ENCODE measurements around the gene ADAMTS5.

DNA sequence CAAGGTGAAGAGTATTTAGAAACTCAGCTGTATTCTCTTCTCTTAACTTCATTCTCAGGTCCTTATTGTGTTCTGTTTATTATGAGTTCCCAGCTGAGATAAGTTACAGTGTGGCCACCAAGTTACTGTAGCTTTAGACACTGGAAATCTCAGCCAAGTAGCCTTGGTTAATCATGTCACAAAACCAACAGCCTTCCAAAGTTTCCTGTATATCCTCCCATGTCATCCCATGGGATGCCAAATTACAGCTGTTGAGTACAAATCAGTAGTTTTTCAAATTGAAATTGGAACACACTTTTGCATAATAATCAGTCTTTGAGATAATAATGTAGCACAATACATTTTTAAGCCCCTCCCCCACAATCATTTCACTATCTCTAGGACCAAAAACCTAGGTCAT, 10.7 kb downstream of the ADAMTS5 start:
- TF ChIP-seq CTCF (conservative IDR thresholded peaks at IDR 0.05 in 1 of 2, IDR thresholded peaks at IDR 0.05 in 1 of 2; ENCODE audit: extremely low read depth in 1 of 2, insufficient read depth in 1 of 2, low read depth in 1 of 2, low read length in 2 of 2) (no peak), EZH2 (IDR thresholded peaks at IDR 0.05; ENCODE audit: borderline replicate concordance, low read length) (no peak)
